ENCODE data around the gene CLCN7.
"Not testable (repeated sequence)": the region's sequence is repeated elsewhere in the genome, so short reads cannot be mapped to it uniquely, and the experiment has no call there.

CLCN7 gene

GRCh38 chr16:1486551-1487390 is 11.9 kb upstream of the CLCN7 start:
- no peaks in the 10 kb centered on the region for H3K36me3 ChIP-seq (ENCODE audit: control insufficient read depth in 4 of 4, insufficient read depth in 4 of 4, low read length in 3 of 4)
- no peaks in the 10 kb centered on the region for H3K27me3 ChIP-seq (replicated peaks in 2 of 5; ENCODE audit: control insufficient read depth in 4 of 5, insufficient read depth in 5 of 5, low read length in 4 of 5)
- no peak overlapping the region for H3K27ac ChIP-seq (ENCODE audit: insufficient read depth in 1 of 2, low read depth in 1 of 2, low read length in 2 of 2, poor library complexity in 1 of 2, severe bottlenecking in 2 of 2)
- CTCF ChIA-PET, result no interaction called here
- no peaks in the 10 kb centered on the region for H3K9me3 ChIP-seq (ENCODE audit: control extremely low read depth in 1 of 5, control insufficient read depth in 4 of 5, insufficient read depth in 2 of 5, low read depth in 1 of 5, low read length in 4 of 5)
- no peak overlapping the region for H3K4me3 ChIP-seq (ENCODE audit: control insufficient read depth in 1 of 7, extremely low read depth in 1 of 7, insufficient read depth in 4 of 7, low read depth in 2 of 7, low read length in 6 of 7)
- WGBS (ENCODE audit: insufficient coverage), result 96% methylated on average over 24 of the region's 33 CpGs
- POLR2A ChIA-PET, result no interaction called here
- DNase-seq, result no peak
- peaks cover 0 to 8% (median 5%) of the 10 kb centered on the region in 4 experiments for H3K4me1 ChIP-seq (ENCODE audit: control extremely low read depth in 1 of 4, control insufficient read depth in 4 of 4, insufficient read depth in 4 of 4, low read length in 3 of 4)

GRCh38 chr16:1485847-1486496 is 11.1 kb upstream of the CLCN7 start:
- Histone ChIP-seq H3K36me3 (ENCODE audit: control insufficient read depth in 4 of 4, insufficient read depth in 4 of 4, low read length in 3 of 4) (no peaks in the 10 kb centered on the region), H3K4me1 (ENCODE audit: control extremely low read depth in 1 of 4, control insufficient read depth in 4 of 4, insufficient read depth in 4 of 4, low read length in 3 of 4) (peaks cover 0 to 8% (median 7%) of the 10 kb centered on the region in 4 experiments), H3K9me3 (ENCODE audit: control extremely low read depth in 1 of 5, control insufficient read depth in 4 of 5, insufficient read depth in 2 of 5, low read depth in 1 of 5, low read length in 4 of 5) (no peaks in the 10 kb centered on the region), H3K4me3 (ENCODE audit: control insufficient read depth in 1 of 7, extremely low read depth in 1 of 7, insufficient read depth in 4 of 7, low read depth in 2 of 7, low read length in 6 of 7) (no peak overlapping the region), H3K27me3 (replicated peaks in 2 of 5; ENCODE audit: control insufficient read depth in 4 of 5, insufficient read depth in 5 of 5, low read length in 4 of 5) (no peaks in the 10 kb centered on the region), H3K27ac (ENCODE audit: insufficient read depth in 1 of 2, low read depth in 1 of 2, low read length in 2 of 2, poor library complexity in 1 of 2, severe bottlenecking in 2 of 2) (no peak overlapping the region)
- WGBS (ENCODE audit: insufficient coverage), result 98% methylated on average over 40 of the region's 40 CpGs
- ChIA-PET POLR2A (no interaction called here), CTCF (no interaction called here)
- DNase-seq, result no peak

GRCh38 chr16:1481906-1482835 is 7.3 kb upstream of the CLCN7 start:
- no peak for DNase-seq
- CTCF ChIA-PET, result interaction anchor here (1.1 kb wide), 1 partner anchor 11 kb away, joined by 3 read pairs; the partner anchor contains the start of gene TELO2
- H3K4me3 ChIP-seq (ENCODE audit: control insufficient read depth in 1 of 7, extremely low read depth in 1 of 7, insufficient read depth in 4 of 7, low read depth in 2 of 7, low read length in 6 of 7), result no peak overlapping the region
- H3K27ac ChIP-seq (ENCODE audit: insufficient read depth in 1 of 2, low read depth in 1 of 2, low read length in 2 of 2, poor library complexity in 1 of 2, severe bottlenecking in 2 of 2), result no peak overlapping the region
- no peaks in the 10 kb centered on the region for H3K27me3 ChIP-seq (replicated peaks in 2 of 5; ENCODE audit: control insufficient read depth in 4 of 5, insufficient read depth in 5 of 5, low read length in 4 of 5)
- no peaks in the 10 kb centered on the region for H3K9me3 ChIP-seq (ENCODE audit: control extremely low read depth in 1 of 5, control insufficient read depth in 4 of 5, insufficient read depth in 2 of 5, low read depth in 1 of 5, low read length in 4 of 5)
- 96% methylated on average over 27 of the region's 28 CpGs for WGBS (ENCODE audit: insufficient coverage)
- peaks cover 0 to 8% (median 4%) of the 10 kb centered on the region in 4 experiments for H3K4me1 ChIP-seq (ENCODE audit: control extremely low read depth in 1 of 4, control insufficient read depth in 4 of 4, insufficient read depth in 4 of 4, low read length in 3 of 4)
- POLR2A ChIA-PET, result no interaction called here
- no peaks in the 10 kb centered on the region for H3K36me3 ChIP-seq (ENCODE audit: control insufficient read depth in 4 of 4, insufficient read depth in 4 of 4, low read length in 3 of 4)

- DNase-seq; H3K36me3 ChIP-seq (ENCODE audit: control insufficient read depth in 4 of 4, insufficient read depth in 4 of 4, low read length in 3 of 4); H3K27me3 ChIP-seq (replicated peaks in 2 of 5; ENCODE audit: control insufficient read depth in 4 of 5, insufficient read depth in 5 of 5, low read length in 4 of 5); H3K27ac ChIP-seq (ENCODE audit: insufficient read depth in 1 of 2, low read depth in 1 of 2, low read length in 2 of 2, poor library complexity in 1 of 2, severe bottlenecking in 2 of 2); H3K4me3 ChIP-seq (ENCODE audit: control insufficient read depth in 1 of 7, extremely low read depth in 1 of 7, insufficient read depth in 4 of 7, low read depth in 2 of 7, low read length in 6 of 7); H3K9me3 ChIP-seq (ENCODE audit: control extremely low read depth in 1 of 5, control insufficient read depth in 4 of 5, insufficient read depth in 2 of 5, low read depth in 1 of 5, low read length in 4 of 5); CTCF ChIA-PET; POLR2A ChIA-PET: not testable (repeated sequence)
- 100% methylated on average over 5 of the region's 9 CpGs for WGBS (ENCODE audit: insufficient coverage)
- H3K4me1 ChIP-seq (ENCODE audit: control extremely low read depth in 1 of 4, control insufficient read depth in 4 of 4, insufficient read depth in 4 of 4, low read length in 3 of 4), result peaks cover 3 to 26% (median 18%) of the 10 kb centered on the region in 4 experiments
Measured at GRCh38 chr16:1478937-1479336, 4.1 kb upstream of the CLCN7 start.

GRCh38 chr16:1477033-1477432 is 2.2 kb upstream of the CLCN7 start:
- CTCF ChIA-PET, result no interaction called here
- 97% methylated on average over 9 of the region's 10 CpGs for WGBS (ENCODE audit: insufficient coverage)

GRCh38 chr16:1475552-1476114 is 805 bp upstream of the CLCN7 start:
- H3K27me3 ChIP-seq (replicated peaks in 2 of 5; ENCODE audit: control insufficient read depth in 4 of 5, insufficient read depth in 5 of 5, low read length in 4 of 5), result no peaks in the 10 kb centered on the region
- POLR2A ChIA-PET, result no interaction called here
- 86% methylated on average over 13 of the region's 15 CpGs for WGBS (ENCODE audit: insufficient coverage)
- CTCF ChIA-PET, result interaction anchor here (1.2 kb wide), 1 partner anchor 17 kb away, joined by 3 read pairs; the partner anchor contains the start of gene TELO2
- H3K27ac ChIP-seq (ENCODE audit: insufficient read depth in 1 of 2, low read depth in 1 of 2, low read length in 2 of 2, poor library complexity in 1 of 2, severe bottlenecking in 2 of 2), result peak overlapping the region; percentile 81 to 90
- H3K4me1 ChIP-seq (ENCODE audit: control extremely low read depth in 1 of 4, control insufficient read depth in 4 of 4, insufficient read depth in 4 of 4, low read length in 3 of 4), result peaks cover 5 to 55% (median 46%) of the 10 kb centered on the region in 4 experiments
- H3K4me3 ChIP-seq (ENCODE audit: control insufficient read depth in 1 of 7, extremely low read depth in 1 of 7, insufficient read depth in 4 of 7, low read depth in 2 of 7, low read length in 6 of 7), result peak overlapping the region in 6 of 7 experiments; percentile 63 to 88 (median 78)
- H3K9me3 ChIP-seq (ENCODE audit: control extremely low read depth in 1 of 5, control insufficient read depth in 4 of 5, insufficient read depth in 2 of 5, low read depth in 1 of 5, low read length in 4 of 5), result no peaks in the 10 kb centered on the region
- DNase-seq, result no peak
- no peaks in the 10 kb centered on the region for H3K36me3 ChIP-seq (ENCODE audit: control insufficient read depth in 4 of 4, insufficient read depth in 4 of 4, low read length in 3 of 4)

More at GRCh38 chr16:1477033-1477432, 2.2 kb upstream of the CLCN7 start:
- DNase-seq, result no peak
- H3K36me3 ChIP-seq (ENCODE audit: control insufficient read depth in 4 of 4, insufficient read depth in 4 of 4, low read length in 3 of 4), result no peaks in the 10 kb centered on the region
- H3K4me3 ChIP-seq (ENCODE audit: control insufficient read depth in 1 of 7, extremely low read depth in 1 of 7, insufficient read depth in 4 of 7, low read depth in 2 of 7, low read length in 6 of 7), result no peak overlapping the region
- no peaks in the 10 kb centered on the region for H3K27me3 ChIP-seq (replicated peaks in 2 of 5; ENCODE audit: control insufficient read depth in 4 of 5, insufficient read depth in 5 of 5, low read length in 4 of 5)
- POLR2A ChIA-PET, result no interaction called here
- peaks cover 5 to 45% (median 35%) of the 10 kb centered on the region in 4 experiments for H3K4me1 ChIP-seq (ENCODE audit: control extremely low read depth in 1 of 4, control insufficient read depth in 4 of 4, insufficient read depth in 4 of 4, low read length in 3 of 4)
- no peaks in the 10 kb centered on the region for H3K9me3 ChIP-seq (ENCODE audit: control extremely low read depth in 1 of 5, control insufficient read depth in 4 of 5, insufficient read depth in 2 of 5, low read depth in 1 of 5, low read length in 4 of 5)
- no peak overlapping the region for H3K27ac ChIP-seq (ENCODE audit: insufficient read depth in 1 of 2, low read depth in 1 of 2, low read length in 2 of 2, poor library complexity in 1 of 2, severe bottlenecking in 2 of 2)

Data from common myeloid progenitor, CD34-positive (primary cell).